ENCODE measurements around the gene HSPG2. TPM values are rescaled to one million over a fixed set of nuclear protein-coding genes. Genes with fewer than 3 reads are reported as not detected.

HSPG2 gene
- total and polyA plus RNA-seq, 10 donors, result 14.4 to 395 (median 151) TPM

- Histone ChIP-seq H3K27me3 (replicated peaks in 1 of 7) (peaks cover 0 to 5% (median 0%) of the 10 kb centered on the region in 7 donors), H3K27ac (no peak overlapping the region), H3K36me3 (peaks cover 0 to 97% (median 40%) of the 10 kb centered on the region in 6 donors), H3K4me1 (peaks cover 0 to 22% (median 9%) of the 10 kb centered on the region in 6 donors), H3K4me3 (no peak overlapping the region), H3K9me3 (no peaks in the 10 kb centered on the region)
- no peak for DNase-seq
- 85 to 96% (median 93%) methylated on average over 7 of the region's 7 CpGs for WGBS, 5 donors
- intact Hi-C loops (cut with DNase I; ENCODE audit: low total_unique reads), result no loop called here
- TF ChIP-seq, protein P1, sequence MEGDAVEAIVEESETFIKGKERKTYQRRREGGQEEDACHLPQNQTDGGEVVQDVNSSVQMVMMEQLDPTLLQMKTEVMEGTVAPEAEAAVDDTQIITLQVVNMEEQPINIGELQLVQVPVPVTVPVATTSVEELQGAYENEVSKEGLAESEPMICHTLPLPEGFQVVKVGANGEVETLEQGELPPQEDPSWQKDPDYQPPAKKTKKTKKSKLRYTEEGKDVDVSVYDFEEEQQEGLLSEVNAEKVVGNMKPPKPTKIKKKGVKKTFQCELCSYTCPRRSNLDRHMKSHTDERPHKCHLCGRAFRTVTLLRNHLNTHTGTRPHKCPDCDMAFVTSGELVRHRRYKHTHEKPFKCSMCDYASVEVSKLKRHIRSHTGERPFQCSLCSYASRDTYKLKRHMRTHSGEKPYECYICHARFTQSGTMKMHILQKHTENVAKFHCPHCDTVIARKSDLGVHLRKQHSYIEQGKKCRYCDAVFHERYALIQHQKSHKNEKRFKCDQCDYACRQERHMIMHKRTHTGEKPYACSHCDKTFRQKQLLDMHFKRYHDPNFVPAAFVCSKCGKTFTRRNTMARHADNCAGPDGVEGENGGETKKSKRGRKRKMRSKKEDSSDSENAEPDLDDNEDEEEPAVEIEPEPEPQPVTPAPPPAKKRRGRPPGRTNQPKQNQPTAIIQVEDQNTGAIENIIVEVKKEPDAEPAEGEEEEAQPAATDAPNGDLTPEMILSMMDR (IDR thresholded peaks at IDR 0.05 in 8 of 11, conservative IDR thresholded peaks at IDR 0.05 in 3 of 11), result no peak
- TF ChIP-seq POLR2AphosphoS5 (IDR thresholded peaks at IDR 0.05) (no peak), POLR2A (IDR thresholded peaks at IDR 0.05) (no peak)
Measured at GRCh38 chr1:21825393-21825792, 111.7 kb downstream of the HSPG2 start.

- no peak for DNase-seq
- H3K27me3 ChIP-seq (replicated peaks in 1 of 7), result peaks cover 0 to 5% (median 0%) of the 10 kb centered on the region in 7 donors
- no peak overlapping the region for H3K4me3 ChIP-seq
- TF ChIP-seq POLR2AphosphoS5 (IDR thresholded peaks at IDR 0.05) (no peak), POLR2A (IDR thresholded peaks at IDR 0.05) (no peak)
- TF ChIP-seq, protein P1 (IDR thresholded peaks at IDR 0.05 in 8 of 11, conservative IDR thresholded peaks at IDR 0.05 in 3 of 11), result no peak
- H3K27ac ChIP-seq, result no peak overlapping the region
- no peaks in the 10 kb centered on the region for H3K9me3 ChIP-seq
- H3K36me3 ChIP-seq, result peaks cover 0 to 92% (median 38%) of the 10 kb centered on the region in 6 donors
- 87 to 97% (median 93%) methylated on average over 2 of the region's 2 CpGs for WGBS, 5 donors
- intact Hi-C loops (cut with DNase I; ENCODE audit: low total_unique reads), result no loop called here
- peaks cover 0 to 22% (median 9%) of the 10 kb centered on the region in 6 donors for H3K4me1 ChIP-seq
Measured at GRCh38 chr1:21824926-21825325, 112.2 kb downstream of the HSPG2 start.

- no peaks in the 10 kb centered on the region for H3K9me3 ChIP-seq
- H3K27ac ChIP-seq, result no peak overlapping the region
- peaks cover 0 to 5% (median 0%) of the 10 kb centered on the region in 7 donors for H3K27me3 ChIP-seq (replicated peaks in 1 of 7)
- intact Hi-C loops (cut with DNase I; ENCODE audit: low total_unique reads), result no loop called here
- WGBS, 5 donors, result 72 to 84% (median 76%) methylated on average over 20 to 22 of the region's 22 CpGs
- peaks cover 0 to 22% (median 10%) of the 10 kb centered on the region in 6 donors for H3K4me1 ChIP-seq
- H3K36me3 ChIP-seq, result peaks cover 0 to 84% (median 32%) of the 10 kb centered on the region in 6 donors
- DNase-seq, result no peak
- TF ChIP-seq POLR2AphosphoS5 (IDR thresholded peaks at IDR 0.05) (peak in 2 of 3 donors; percentile 44 to 65), POLR2A (IDR thresholded peaks at IDR 0.05) (no peak)
- TF ChIP-seq, protein P1 (IDR thresholded peaks at IDR 0.05 in 8 of 11, conservative IDR thresholded peaks at IDR 0.05 in 3 of 11), result no peak
- H3K4me3 ChIP-seq, result no peak overlapping the region
Measured at GRCh38 chr1:21823980-21824702, 113.0 kb downstream of the HSPG2 start.

DNA sequence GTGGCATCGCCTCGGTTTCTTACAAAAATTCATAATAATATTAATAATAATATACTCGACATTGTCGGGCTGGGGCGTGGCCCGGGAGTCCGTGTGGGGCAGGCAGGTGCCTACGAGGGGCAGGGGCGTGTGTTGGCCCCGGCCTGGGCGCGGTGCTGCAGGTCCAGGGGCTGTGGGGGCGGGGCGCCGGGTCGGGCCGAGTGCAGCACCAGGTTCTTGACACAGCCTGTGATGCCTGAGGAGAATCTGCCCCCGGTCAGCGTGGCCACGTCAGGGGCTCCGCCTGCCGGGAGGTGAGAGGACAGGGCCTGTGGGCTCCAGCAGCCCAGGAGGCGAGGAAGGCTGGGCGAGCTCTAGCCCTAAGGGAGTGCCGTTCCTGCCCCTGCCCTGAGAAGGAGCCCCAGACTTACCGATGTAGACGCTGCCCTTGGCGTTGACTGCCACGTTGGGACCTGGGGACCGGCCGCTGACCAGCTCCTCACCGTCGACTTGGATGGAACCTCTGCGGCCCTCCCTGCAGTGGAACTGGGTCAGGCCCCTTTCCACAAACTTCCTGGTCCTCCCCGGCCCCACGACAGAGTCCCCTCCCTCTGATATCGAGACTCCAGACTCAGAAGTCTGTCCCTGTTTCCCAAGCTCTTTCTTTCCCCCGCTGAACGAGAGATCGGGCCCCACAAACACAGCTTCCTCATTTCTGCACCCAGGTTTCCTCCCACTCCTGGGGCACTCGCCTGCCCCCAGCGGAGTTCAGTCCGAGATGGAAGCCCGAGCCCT lies 113.7 kb downstream of the HSPG2 start:
- Histone ChIP-seq H3K9me3 (no peaks in the 10 kb centered on the region), H3K27me3 (replicated peaks in 1 of 7) (peaks cover 0 to 5% (median 0%) of the 10 kb centered on the region in 7 donors), H3K4me3 (no peak overlapping the region), H3K36me3 (peaks cover 0 to 77% (median 25%) of the 10 kb centered on the region in 6 donors), H3K4me1 (peaks cover 0 to 25% (median 13%) of the 10 kb centered on the region in 6 donors), H3K27ac (no peak overlapping the region)
- TF ChIP-seq, protein P1 (IDR thresholded peaks at IDR 0.05 in 8 of 11, conservative IDR thresholded peaks at IDR 0.05 in 3 of 11), result no peak
- TF ChIP-seq POLR2AphosphoS5 (IDR thresholded peaks at IDR 0.05), result peak in 1 of 3 donors; percentile 12
- peak; percentile 69 for DNase-seq
- WGBS, 5 donors, result 63 to 72% (median 71%) methylated on average over 36 to 44 of the region's 44 CpGs
- intact Hi-C loops (cut with DNase I; ENCODE audit: low total_unique reads), result no loop called here

Measured in spleen (tissue), 11 donors.